ENCODE data around the gene PIK3R6. TPM values are rescaled to one million over a fixed set of nuclear protein-coding genes. Genes with fewer than 3 reads are reported as not detected.

The PIK3R6 gene
- total RNA-seq, 4 donors from 2014 or later, result 1.5 to 2.2 (median 2.0) TPM

- no peaks in the 10 kb centered on the region for H3K9me3 ChIP-seq
- H3K4me1 ChIP-seq, result no peaks in the 10 kb centered on the region
- 75 to 91% methylated on average over 2 to 3 of the region's 4 CpGs for WGBS, 2 donors (ENCODE audit: low coverage in 1 of 2)
- TF ChIP-seq EP300 (IDR thresholded peaks at IDR 0.05), result no peak
- TF ChIP-seq POLR2A (IDR thresholded peaks at IDR 0.05), result no peak
- TF ChIP-seq, protein P1, sequence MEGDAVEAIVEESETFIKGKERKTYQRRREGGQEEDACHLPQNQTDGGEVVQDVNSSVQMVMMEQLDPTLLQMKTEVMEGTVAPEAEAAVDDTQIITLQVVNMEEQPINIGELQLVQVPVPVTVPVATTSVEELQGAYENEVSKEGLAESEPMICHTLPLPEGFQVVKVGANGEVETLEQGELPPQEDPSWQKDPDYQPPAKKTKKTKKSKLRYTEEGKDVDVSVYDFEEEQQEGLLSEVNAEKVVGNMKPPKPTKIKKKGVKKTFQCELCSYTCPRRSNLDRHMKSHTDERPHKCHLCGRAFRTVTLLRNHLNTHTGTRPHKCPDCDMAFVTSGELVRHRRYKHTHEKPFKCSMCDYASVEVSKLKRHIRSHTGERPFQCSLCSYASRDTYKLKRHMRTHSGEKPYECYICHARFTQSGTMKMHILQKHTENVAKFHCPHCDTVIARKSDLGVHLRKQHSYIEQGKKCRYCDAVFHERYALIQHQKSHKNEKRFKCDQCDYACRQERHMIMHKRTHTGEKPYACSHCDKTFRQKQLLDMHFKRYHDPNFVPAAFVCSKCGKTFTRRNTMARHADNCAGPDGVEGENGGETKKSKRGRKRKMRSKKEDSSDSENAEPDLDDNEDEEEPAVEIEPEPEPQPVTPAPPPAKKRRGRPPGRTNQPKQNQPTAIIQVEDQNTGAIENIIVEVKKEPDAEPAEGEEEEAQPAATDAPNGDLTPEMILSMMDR (IDR thresholded peaks at IDR 0.05), result no peak
- TF ChIP-seq POLR2AphosphoS5 (IDR thresholded peaks at IDR 0.05), result no peak
- no peak overlapping the region for H3K27ac ChIP-seq
- H3K36me3 ChIP-seq, result no peaks in the 10 kb centered on the region
- H3K4me3 ChIP-seq, result no peak overlapping the region
- no peak for ATAC-seq
- peaks cover 29% of the 10 kb centered on the region for H3K27me3 ChIP-seq
Observed at GRCh38 chr17:8849311-8850041, 18.0 kb downstream of the PIK3R6 start.

- WGBS, 2 donors (ENCODE audit: low coverage in 1 of 2), result 81% methylated on average over 2 of the region's 2 CpGs; no CpG with 5 or more reads in 1 of the 2 donors
- Histone ChIP-seq H3K4me1 (no peaks in the 10 kb centered on the region), H3K9me3 (no peaks in the 10 kb centered on the region), H3K36me3 (no peaks in the 10 kb centered on the region), H3K27me3 (peaks cover 29% of the 10 kb centered on the region), H3K27ac (no peak overlapping the region), H3K4me3 (no peak overlapping the region)
- no peak for TF ChIP-seq POLR2A (IDR thresholded peaks at IDR 0.05)
- no peak for TF ChIP-seq EP300 (IDR thresholded peaks at IDR 0.05)
- TF ChIP-seq, protein P1 (IDR thresholded peaks at IDR 0.05), result no peak
- TF ChIP-seq POLR2AphosphoS5 (IDR thresholded peaks at IDR 0.05), result no peak
- ATAC-seq, result no peak
Observed at GRCh38 chr17:8847891-8848290, 19.6 kb downstream of the PIK3R6 start.

DNA sequence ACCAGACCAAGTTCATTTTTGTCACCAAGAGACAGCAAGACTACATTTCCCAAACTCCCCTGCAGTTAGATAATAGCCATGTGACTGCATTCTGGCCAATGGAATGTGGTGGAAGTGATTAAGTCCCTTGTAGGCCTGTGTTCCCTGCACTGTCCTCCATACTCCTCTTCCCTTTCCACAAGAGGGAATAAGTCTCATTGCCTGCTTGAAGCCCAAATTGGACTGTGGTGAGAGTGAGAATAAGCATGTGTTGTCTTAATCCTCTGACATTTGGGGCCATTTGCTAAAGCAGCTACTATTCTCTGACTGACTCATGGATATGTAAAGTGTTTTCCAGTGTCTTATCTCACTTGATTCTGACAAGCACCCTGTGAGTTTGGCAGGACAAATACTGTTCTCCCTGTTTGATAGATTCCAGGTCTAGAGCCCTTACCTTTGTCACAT lies 20.7 kb downstream of the PIK3R6 start:
- H3K27ac ChIP-seq, result no peak overlapping the region
- no peaks in the 10 kb centered on the region for H3K36me3 ChIP-seq
- ATAC-seq, result no peak
- H3K4me1 ChIP-seq, result no peaks in the 10 kb centered on the region
- H3K27me3 ChIP-seq, result peaks cover 22% of the 10 kb centered on the region
- H3K9me3 ChIP-seq, result no peaks in the 10 kb centered on the region
- no peak overlapping the region for H3K4me3 ChIP-seq
- TF ChIP-seq POLR2AphosphoS5 (IDR thresholded peaks at IDR 0.05) (no peak), EP300 (IDR thresholded peaks at IDR 0.05) (no peak), POLR2A (IDR thresholded peaks at IDR 0.05) (no peak)
- TF ChIP-seq, protein P1 (IDR thresholded peaks at IDR 0.05), result no peak

DNA sequence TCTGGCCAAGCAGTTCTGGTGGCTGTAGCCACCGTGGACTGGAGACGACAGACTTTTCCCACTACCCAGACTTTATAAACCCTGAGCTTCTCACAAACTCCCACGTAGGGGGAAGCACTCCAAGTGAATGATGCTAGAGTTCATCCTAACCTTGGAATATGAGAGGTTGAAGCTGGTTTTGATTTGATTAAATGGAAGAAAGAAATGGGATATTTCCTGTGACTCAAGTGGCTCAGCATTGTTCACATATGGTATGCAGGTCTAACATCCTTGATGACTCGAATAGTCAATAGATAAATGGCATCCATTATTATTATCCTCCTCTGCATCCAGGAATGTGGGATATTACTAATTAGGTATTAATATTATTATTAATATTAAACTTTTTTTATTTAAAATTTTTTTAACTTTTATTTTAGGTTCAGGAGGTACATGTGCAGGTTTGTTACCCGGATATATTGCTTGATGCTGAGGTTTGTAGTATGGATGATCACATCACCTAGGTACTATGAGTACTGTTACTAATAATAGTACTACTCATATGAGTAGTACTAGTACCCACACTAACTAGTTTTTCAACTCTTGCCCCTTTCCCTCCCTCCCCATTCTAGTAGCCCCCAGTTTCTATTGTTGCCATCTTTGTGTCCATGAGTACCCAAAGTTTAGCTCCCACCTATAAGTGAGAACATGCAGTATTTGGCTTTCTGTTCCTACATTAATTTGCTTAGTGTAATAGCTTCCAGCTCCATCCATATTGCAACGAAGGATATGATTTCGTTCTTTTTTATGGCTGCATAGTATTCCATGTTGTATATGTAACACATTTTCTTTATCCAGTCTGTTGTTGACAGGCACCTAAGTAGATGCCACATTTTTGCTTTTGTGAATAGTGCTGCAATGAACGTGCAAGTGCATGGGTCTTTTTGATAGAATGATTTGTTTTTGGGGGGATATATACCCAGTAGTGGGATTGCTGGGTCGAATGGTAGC lies 22.9 kb downstream of the PIK3R6 start:
- WGBS, 2 donors (ENCODE audit: low coverage in 1 of 2), result 75 to 78% methylated on average over 5 to 7 of the region's 9 CpGs
- H3K36me3 ChIP-seq, result no peaks in the 10 kb centered on the region
- ATAC-seq, result no peak

More for the DNA sequence above, 22.9 kb downstream of the PIK3R6 start:
- Histone ChIP-seq H3K4me3 (no peak overlapping the region), H3K27ac (no peak overlapping the region), H3K4me1 (no peaks in the 10 kb centered on the region), H3K27me3 (peaks cover 8% of the 10 kb centered on the region), H3K9me3 (no peaks in the 10 kb centered on the region)
- TF ChIP-seq POLR2A (IDR thresholded peaks at IDR 0.05) (no peak), POLR2AphosphoS5 (IDR thresholded peaks at IDR 0.05) (no peak), EP300 (IDR thresholded peaks at IDR 0.05) (no peak)
- TF ChIP-seq, protein P1 (IDR thresholded peaks at IDR 0.05), result no peak

Measured in gastroesophageal sphincter (tissue), 4 donors.